ENCODE measurements around the gene RUVBL2.
A peak's percentile ranks its signal among the peaks of the same experiment; 100 is the strongest.

RUVBL2 gene

DNA sequence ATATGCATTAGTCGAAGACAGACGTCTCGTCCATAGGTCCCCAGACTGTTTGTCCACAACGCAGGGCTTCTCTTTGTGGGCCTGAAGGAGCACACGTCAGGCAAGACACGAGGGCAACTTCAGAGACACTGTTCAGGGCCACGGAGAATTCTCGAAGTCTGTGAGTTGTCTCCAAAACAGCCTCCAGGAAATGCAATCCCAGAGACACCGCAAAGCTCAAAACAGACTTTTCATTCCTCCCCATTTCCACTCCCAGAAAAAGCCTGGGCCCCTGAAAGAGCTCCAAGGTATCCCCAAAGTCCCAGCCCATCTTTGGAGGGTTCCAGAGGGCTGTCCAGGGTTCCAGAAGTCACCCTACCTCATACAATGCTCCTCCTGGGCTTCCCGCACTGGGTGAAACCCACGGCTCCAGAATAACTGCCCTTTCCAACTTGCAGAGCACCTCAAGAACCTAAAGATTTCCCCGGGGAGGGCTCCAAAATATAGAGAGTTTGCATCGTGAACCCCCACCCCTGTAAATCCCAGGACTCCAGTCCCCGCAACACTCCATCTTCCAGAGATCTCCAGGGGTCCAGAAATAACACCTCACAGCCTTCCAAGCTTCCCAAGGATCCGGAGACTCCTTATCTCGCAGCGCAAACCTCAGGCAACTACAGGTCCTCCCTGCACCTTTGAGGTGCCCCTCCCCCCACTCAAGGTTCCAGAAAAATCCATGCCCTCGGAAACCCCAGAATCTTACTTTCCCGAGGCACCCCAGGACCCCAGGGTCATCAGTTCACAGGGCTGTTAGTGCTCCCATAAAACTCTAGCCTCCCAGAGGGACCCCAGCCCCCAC, 29.3 kb upstream of the RUVBL2 start:
- no peak for DNase-seq

- peak; percentile 94 for DNase-seq
Measured at GRCh38 chr19:48965040-48965805, 28.5 kb upstream of the RUVBL2 start, which contains the start of gene FTL. Gene FTL (plus strand): TSS chr19:48965309. CDS start chr19:48965508, 199 bp downstream.

GRCh38 chr19:48965806-48966540, 27.7 kb upstream of the RUVBL2 start:
- DNase-seq, result peak; percentile 90

DNA sequence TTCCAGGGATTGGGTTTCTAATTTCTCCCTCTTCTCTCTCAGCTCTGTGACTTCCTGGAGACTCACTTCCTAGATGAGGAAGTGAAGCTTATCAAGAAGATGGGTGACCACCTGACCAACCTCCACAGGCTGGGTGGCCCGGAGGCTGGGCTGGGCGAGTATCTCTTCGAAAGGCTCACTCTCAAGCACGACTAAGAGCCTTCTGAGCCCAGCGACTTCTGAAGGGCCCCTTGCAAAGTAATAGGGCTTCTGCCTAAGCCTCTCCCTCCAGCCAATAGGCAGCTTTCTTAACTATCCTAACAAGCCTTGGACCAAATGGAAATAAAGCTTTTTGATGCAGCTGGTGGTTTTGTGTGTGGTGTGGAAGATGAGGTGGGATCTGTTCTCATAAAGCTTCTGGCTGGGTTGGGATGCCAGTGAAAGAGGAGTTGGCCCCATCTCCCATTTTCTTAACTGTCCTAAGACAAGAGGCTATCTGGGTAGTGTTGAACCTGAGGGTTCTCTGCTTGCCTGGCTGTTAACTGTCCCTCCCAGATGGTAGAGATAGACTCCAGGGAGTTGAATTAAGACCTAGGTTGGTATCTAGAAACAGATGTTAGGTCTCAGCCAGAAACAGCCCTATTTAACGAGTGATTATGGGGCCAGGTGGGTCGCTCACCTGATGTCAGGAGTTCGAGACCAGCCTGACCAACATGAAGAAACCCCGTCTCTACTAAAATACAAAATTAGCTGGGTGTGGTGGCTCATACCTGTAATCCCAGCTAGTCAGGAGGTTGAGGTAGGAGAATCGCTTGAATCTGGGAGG, 26.9 kb upstream of the RUVBL2 start:
- no peak for DNase-seq

- peak; percentile 43 for DNase-seq
Measured at GRCh38 chr19:48967346-48968178, 26.1 kb upstream of the RUVBL2 start.

- no peak for DNase-seq
Measured at GRCh38 chr19:48968179-48968661, 25.5 kb upstream of the RUVBL2 start.

- no peak for DNase-seq
Measured at GRCh38 chr19:48968813-48969218, 24.9 kb upstream of the RUVBL2 start.

DNA sequence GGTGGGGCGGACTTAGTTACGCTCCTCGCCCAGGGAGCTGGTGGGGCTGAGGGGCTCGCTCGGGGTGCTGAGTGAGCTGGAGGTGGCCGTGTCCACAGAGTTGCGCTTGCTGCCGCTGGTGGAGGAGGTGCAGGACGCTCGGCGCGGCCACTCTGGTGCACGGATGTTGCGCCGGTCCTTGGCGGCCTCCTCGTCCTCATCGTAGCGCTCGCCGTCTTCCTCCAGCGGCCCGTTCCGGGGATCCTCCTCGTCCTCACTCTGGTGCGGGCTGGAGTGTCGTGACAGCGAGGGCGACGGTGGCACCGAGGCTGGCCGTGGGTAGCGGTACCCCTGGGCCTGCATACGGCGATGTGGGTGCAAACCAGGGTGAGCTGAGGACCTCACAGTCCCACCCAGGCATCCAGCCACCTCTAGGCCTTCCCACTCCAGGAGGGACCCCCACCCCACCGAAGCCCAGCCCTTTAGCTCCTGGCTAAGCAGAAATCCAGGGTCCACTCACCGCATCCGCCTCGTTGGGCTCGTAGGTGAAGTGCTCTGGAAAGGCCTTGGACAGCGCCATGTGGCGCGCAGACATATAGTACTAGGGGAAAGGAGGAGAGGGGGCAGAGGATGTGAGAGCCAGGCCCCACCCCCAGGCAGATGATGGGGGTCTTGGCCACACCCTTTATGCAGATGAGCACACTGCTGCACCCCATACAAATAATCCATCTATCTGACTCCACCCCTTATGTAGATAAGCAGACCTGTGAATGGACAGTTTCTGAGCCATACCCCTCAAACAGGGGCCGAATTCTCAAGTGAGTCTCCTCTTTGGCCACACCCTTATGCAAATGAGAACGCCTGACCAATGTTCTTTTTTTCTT, 24.2 kb upstream of the RUVBL2 start:
- DNase-seq, result no peak

DNA sequence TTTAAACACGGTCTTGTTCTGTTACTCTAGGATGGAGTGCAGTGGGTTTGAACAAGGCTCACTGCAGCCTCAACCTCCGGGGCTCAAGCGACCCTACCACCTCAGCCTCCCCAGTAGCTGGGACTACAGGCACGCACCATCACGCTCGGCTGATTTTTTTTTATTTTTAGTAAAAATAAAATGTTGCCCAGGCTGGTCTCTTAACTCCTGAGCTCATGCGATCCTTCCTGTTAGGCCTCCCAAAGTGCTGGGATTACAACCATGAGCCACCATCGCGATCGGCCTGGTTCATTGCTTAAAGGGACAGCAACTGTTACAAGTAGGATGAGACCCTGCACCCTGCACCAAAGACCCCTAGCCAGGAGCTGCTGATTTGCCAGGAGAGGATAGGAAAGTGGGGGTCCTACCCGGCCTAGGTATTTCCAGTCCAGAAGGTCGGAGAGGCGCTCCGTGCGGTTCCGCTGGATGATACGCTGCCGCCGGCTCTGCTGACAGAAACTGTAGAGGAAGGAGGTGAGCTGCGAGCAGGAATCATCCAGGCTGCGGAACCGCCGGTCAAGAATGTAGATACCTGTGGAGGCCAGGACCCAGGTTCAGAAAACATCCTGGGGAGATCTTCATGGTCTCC, 23.4 kb upstream of the RUVBL2 start:
- no peak for DNase-seq

- peak; percentile 83 for DNase-seq
Measured at GRCh38 chr19:48970923-48971395, 22.7 kb upstream of the RUVBL2 start.

DNA sequence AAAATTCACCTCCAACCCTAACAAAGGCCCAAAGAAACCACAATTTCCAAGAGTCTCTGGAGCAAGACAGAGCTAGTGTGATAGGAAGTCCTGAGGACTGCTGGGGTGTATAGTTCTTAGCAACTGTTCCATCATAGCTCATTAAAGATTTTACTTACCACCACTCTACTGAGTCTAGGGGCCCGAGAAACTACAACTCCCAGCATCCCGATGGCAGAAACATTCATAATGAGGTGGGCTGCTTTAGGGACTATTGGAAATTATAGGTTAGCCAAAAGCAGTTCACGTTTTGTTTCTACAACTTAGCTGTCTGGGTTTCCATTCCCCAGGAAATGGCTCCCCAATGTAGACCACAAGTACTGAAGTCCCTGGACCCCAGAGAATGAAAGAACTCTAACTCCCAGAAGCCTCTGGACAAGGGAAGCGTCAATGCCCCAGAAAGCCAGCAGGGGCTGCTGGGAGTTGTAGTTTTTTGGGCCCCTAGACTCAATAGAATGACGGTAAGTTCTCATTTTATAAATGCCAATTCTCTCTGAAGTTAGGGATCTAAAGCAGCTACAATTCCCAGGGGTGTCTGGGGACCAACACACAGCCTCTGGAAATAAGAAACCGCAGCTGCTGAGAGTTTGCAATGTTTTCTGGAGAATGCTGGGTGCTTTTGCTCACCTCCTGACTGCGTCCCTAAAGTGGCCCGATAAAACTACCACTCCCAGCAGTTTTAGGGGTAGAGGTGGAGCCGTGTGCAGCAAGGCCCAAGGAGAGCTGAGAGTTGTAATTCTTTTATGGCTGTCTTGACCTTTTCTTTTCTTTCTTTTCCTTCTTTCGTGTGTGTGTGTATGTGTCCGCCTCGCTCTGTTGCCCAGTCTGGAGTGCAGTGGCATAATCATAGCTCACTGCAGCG, 17.5 kb upstream of the RUVBL2 start:
- peak; percentile 58 for DNase-seq

GRCh38 chr19:48977061-48977460, 16.6 kb upstream of the RUVBL2 start:
- no peak for DNase-seq

DNA sequence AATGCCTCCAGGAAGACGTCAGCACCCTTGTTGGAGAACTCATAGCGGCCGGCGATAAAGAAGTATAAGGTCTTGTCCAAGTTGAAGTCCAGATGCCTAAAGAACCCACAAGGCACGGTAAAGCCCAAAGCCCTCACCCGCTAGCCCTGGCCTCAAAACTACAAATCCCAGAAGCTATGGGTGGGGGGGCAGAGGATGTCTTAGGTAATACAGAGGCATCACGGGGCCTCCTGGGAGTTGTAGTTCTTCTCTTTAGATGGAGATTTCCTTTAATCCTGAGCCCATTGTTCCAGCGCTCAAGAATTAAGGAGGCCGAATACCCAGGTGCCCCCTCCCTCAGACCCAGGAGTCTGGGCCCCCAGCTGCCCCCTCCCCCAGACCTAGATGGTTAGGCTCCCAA, 11.4 kb upstream of the RUVBL2 start:
- no peak for DNase-seq

GRCh38 chr19:48985711-48986110, 8.0 kb upstream of the RUVBL2 start:
- DNase-seq, result no peak

GRCh38 chr19:48986211-48986610, 7.5 kb upstream of the RUVBL2 start:
- DNase-seq, result no peak

DNA sequence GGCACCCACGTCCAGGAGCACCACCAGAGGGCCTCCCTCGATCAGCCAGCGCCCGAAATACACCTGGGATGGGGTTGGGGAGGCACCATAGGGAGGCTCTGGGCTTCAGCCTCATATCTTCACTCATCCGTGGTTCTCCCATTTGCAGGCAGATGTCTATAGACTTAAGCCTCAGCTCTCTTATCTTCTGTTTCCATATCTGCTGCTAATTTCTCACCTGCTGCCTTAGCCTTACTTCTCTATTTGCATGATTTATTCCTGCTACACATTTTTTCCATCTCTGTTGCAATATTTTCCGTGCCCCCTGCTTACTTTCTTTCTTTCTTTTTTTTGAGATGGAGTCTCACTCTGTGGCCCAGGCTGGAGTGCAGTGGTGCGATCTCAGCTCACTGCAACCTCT, 6.4 kb upstream of the RUVBL2 start:
- no peak for DNase-seq

DNA sequence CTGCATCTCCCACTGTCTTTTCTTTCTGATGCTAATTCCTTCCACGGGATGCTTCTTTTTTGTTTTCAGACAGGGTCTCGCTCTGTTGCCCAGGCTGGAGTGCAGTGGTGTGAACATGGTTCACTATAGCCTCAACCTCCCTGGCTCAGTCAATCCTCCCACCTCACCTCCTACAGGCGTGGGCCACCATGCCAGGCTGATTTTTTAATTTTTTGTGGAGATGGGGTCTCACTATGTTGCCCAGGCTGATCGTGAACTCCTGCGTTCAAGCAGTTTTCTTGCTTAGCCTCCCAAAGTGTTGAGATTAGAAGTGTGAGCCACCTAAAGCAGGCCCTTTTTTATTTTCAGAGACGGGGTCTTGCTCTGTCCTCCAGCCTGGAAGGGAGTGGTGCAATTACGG, 5.4 kb upstream of the RUVBL2 start:
- DNase-seq, result no peak

DNA sequence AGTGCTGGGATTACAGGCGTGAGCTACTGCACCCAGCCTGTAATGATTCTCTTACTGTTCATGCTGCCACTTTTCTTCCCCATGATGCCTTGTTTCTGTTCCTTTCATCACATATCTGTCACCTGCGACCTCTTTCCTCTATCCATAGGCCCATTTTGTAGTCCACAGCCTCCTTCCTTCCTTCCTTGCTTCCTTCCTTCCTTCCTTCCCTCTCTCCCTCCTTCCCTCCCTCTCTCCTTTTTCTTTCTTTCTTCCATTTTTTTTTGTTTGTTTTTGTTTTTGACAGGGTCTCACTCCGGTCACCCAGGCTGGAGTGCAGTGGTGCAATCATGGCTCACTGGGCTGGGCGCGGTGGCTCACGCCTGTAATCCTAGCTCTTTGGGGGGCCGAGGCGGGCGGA, 4.8 kb upstream of the RUVBL2 start:
- no peak for DNase-seq

Data from CD4-positive, alpha-beta T cell treated with Interleukin-17A for 1 hour (primary cell).